ENCODE measurements around the gene GCLC. TPM values are rescaled to one million over a fixed set of nuclear protein-coding genes. Genes with fewer than 3 reads are reported as not detected.

Gene GCLC
- total and polyA plus RNA-seq, 3 donors from 2014 or later: 20.1 to 44.4 (median 37.6) TPM

GRCh38 chr6:53588816-53589509, 44.1 kb upstream of the GCLC start:
- Histone ChIP-seq H3K27ac (no peak overlapping the region), H3K27me3 (no peaks in the 10 kb centered on the region), H3K4me1 (no peaks in the 10 kb centered on the region), H3K4me3 (no peak overlapping the region), H3K9me3 (no peaks in the 10 kb centered on the region), H3K36me3 (ENCODE audit: low read depth, missing control alignments) (no peaks in the 10 kb centered on the region)
- intact Hi-C loops (cut with DNase I; ENCODE audit: low total_unique reads): no loop called here
- TF ChIP-seq POLR2A (IDR thresholded peaks at IDR 0.05): no peak
- no peak for TF ChIP-seq CTCF (IDR thresholded peaks at IDR 0.05)
- WGBS, 2 donors: 72 to 79% methylated on average over 3 of the region's 3 CpGs
- no peak for DNase-seq

- 89 to 97% methylated on average over 1 of the region's 1 CpG for WGBS, 2 donors
- intact Hi-C loops (cut with DNase I; ENCODE audit: low total_unique reads): no loop called here
- H3K4me1 ChIP-seq: no peaks in the 10 kb centered on the region
- no peaks in the 10 kb centered on the region for H3K27me3 ChIP-seq
- DNase-seq: no peak
- H3K4me3 ChIP-seq: no peak overlapping the region
- H3K27ac ChIP-seq: no peak overlapping the region
- TF ChIP-seq POLR2A (IDR thresholded peaks at IDR 0.05): no peak
- TF ChIP-seq CTCF (IDR thresholded peaks at IDR 0.05): no peak
- no peaks in the 10 kb centered on the region for H3K9me3 ChIP-seq
- no peaks in the 10 kb centered on the region for H3K36me3 ChIP-seq (ENCODE audit: low read depth, missing control alignments)
Measured at GRCh38 chr6:53587291-53587690, 42.4 kb upstream of the GCLC start.

GRCh38 chr6:53585208-53585900, 40.5 kb upstream of the GCLC start:
- no peak for DNase-seq
- WGBS, 2 donors: 85% methylated on average over 7 of the region's 7 CpGs
- H3K4me3 ChIP-seq: no peak overlapping the region
- intact Hi-C loops (cut with DNase I; ENCODE audit: low total_unique reads): no loop called here
- H3K9me3 ChIP-seq: no peaks in the 10 kb centered on the region
- H3K4me1 ChIP-seq: no peaks in the 10 kb centered on the region
- H3K27me3 ChIP-seq: no peaks in the 10 kb centered on the region
- H3K36me3 ChIP-seq (ENCODE audit: low read depth, missing control alignments): no peaks in the 10 kb centered on the region
- H3K27ac ChIP-seq: no peak overlapping the region
- no peak for TF ChIP-seq POLR2A (IDR thresholded peaks at IDR 0.05)
- no peak for TF ChIP-seq CTCF (IDR thresholded peaks at IDR 0.05)

- TF ChIP-seq POLR2A (IDR thresholded peaks at IDR 0.05) (no peak), CTCF (IDR thresholded peaks at IDR 0.05) (no peak)
- no peaks in the 10 kb centered on the region for H3K4me1 ChIP-seq
- H3K36me3 ChIP-seq (ENCODE audit: low read depth, missing control alignments): no peaks in the 10 kb centered on the region
- H3K4me3 ChIP-seq: no peak overlapping the region
- intact Hi-C loops (cut with DNase I; ENCODE audit: low total_unique reads): no loop called here
- no peak for DNase-seq
- no peaks in the 10 kb centered on the region for H3K27me3 ChIP-seq
- no peak overlapping the region for H3K27ac ChIP-seq
- WGBS, 2 donors: 73 to 75% methylated on average over 2 of the region's 2 CpGs
- H3K9me3 ChIP-seq: no peaks in the 10 kb centered on the region
Measured at GRCh38 chr6:53584726-53585125, 39.8 kb upstream of the GCLC start.

All from testis (tissue), 3 donors.